ENCODE data around the gene TMEM205.

GRCh38 chr19:11356074-11356397, 10.0 kb upstream of the TMEM205 start:
- TF ChIP-seq EP300 (IDR thresholded peaks at IDR 0.05) (no peak), CTCF (IDR thresholded peaks at IDR 0.05) (no peak), POLR2A (IDR thresholded peaks at IDR 0.05) (no peak)

Measured in gastroesophageal sphincter (tissue), 3 donors.